Activated T-cell treated with anti-CD3 and anti-CD28 coated beads for 48 hours (primary cell): ENCODE data around the gene EEF1AKMT1.
"Not testable (repeated sequence)": the region's sequence is repeated elsewhere in the genome, so short reads cannot be mapped to it uniquely, and the experiment has no call there.

Experiments used
- DNase-seq: peaks from one replicate; pipeline ENCODE4 v3.0.0-alpha.2; 2020; ENCODE audit warnings: low read depth

Gene EEF1AKMT1

GRCh38 chr13:20696073-20696472, 77.7 kb downstream of the EEF1AKMT1 start:
- DNase-seq = no peak

- no peak for DNase-seq
Observed at GRCh38 chr13:20691616-20692015, 82.1 kb downstream of the EEF1AKMT1 start.

GRCh38 chr13:20689291-20689690, 84.5 kb downstream of the EEF1AKMT1 start:
- no peak for DNase-seq

GRCh38 chr13:20686863-20687579, 86.7 kb downstream of the EEF1AKMT1 start:
- no peak for DNase-seq

DNA sequence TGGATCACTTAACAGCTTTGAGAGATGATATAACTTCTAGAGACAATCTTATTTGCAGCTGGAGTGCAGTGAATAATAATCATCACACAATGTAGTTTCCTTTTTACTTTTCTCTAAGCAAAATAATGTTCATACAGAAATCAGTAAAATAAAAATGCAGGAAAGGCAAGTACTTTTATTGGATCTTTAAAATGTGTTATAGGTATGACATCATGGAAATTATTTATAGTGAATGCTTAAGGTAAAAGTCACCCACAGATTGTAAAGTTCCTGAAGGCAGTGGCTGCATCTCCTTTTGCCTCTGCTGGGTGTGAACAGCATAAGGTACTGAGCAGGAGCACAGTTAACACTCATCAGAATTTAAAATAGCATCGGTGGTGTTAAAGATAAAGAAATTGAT, 87.6 kb downstream of the EEF1AKMT1 start:
- DNase-seq = no peak

GRCh38 chr13:20685092-20685491, 88.7 kb downstream of the EEF1AKMT1 start:
- DNase-seq = no peak

DNA sequence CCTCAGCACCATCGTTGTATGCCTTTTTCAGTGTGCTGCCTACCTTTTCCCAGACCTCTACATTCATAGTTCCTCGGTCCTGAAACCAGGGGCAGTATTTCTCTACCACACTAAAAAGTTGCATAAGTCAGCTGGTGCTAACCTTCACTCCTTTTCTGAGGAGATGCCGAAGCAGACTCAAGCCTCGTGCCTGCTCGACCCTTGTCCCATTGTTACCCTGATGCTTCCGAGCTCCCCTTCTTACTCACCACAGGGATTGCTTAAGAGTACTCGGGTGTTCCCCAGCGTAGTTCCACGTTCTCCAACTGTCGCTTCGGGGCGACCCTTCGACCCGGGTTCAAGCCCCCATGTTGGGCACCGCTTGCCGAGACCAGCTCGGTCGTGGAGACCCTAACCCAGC, 89.2 kb downstream of the EEF1AKMT1 start:
- DNase-seq = no peak

- DNase-seq = no peak
Observed at GRCh38 chr13:20684041-20684440, 89.7 kb downstream of the EEF1AKMT1 start.

DNA sequence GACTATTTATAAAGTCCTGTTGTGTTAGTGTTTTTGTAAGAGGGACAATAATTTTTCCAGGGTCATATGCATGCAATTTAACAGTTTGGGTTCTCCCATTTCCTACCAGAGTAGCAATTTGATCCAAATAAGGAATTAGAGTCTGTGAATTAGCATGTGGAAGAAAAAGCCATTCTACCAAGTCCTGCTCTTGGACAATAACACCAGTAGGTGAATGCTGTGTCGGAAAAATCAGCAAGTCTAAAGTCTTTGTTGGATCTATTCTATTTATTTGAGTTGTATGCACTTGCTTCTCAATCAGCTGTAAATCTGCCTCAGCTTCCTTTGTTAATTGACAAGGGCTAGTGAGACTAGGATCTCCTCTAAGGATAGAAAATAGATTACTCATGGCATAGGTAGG, 91.7 kb downstream of the EEF1AKMT1 start:
- DNase-seq = no peak

GRCh38 chr13:20681481-20681880, 92.3 kb downstream of the EEF1AKMT1 start:
- not testable (repeated sequence) for DNase-seq

DNA sequence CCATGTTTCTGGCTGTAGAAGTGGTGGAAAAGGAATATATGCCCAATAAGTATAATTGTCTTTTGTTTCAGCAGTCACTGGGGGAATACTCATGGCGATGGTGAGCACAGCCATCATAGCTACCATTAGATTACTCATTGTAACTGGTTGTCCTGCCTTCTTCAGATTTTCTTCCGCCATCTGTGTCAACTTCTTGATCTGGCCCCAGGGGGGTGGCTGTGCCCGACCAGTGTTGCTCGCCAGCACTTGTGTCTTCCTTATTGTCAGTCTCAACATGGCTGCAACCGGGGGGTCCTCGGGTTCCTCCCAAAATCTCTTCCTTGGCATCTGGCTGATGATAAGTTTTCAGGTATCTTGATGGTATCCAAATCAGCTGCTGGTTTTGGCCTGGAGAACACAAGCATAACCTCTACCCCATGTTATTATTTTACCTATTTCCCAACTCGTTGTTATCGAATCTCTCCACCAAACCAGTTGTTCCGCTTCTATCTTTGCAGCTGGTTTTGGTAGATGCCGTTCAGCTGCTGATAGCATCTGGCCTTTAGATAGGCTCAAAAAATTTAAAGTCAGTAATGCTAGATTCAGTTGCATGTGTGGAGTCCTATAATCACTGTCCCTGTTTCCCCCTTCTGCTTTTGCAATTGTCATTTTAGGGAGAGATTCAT, 93.2 kb downstream of the EEF1AKMT1 start:
- DNase-seq = no peak

- no peak for DNase-seq
Observed at GRCh38 chr13:20679879-20680278, 93.9 kb downstream of the EEF1AKMT1 start.
